Measurements from ENCODE around the gene STRN.

STRN gene

GRCh38 chr2:36975306-36975705 is 9.0 kb upstream of the STRN start:
- ChIA-PET CTCF (interaction anchor here (0.7 kb wide), 1 partner anchor 8 kb away, joined by 3 read pairs; no protein-coding TSS in a partner anchor), POLR2A (no interaction called here)
- TF ChIP-seq ZNF384 (IDR thresholded peaks at IDR 0.05) (no peak), FOXK2 (IDR thresholded peaks at IDR 0.05) (no peak), TARDBP (IDR thresholded peaks at IDR 0.05) (no peak), LEF1 (IDR thresholded peaks at IDR 0.05; ENCODE audit: borderline replicate concordance) (no peak), HDGF (IDR thresholded peaks at IDR 0.05; ENCODE audit: borderline replicate concordance) (no peak), BHLHE40 (IDR thresholded peaks at IDR 0.05; ENCODE audit: borderline replicate concordance) (no peak), CTBP1 (IDR thresholded peaks at IDR 0.05; ENCODE audit: borderline replicate concordance) (no peak), L3MBTL2 (conservative IDR thresholded peaks at IDR 0.05) (no peak), NFRKB (IDR thresholded peaks at IDR 0.05) (no peak), SUZ12 (IDR thresholded peaks at IDR 0.05) (no peak), SP1 (IDR thresholded peaks at IDR 0.05) (no peak)
- DNase-seq (ENCODE audit: extremely low spot score): no peak

- no peak for TF ChIP-seq SP1 (IDR thresholded peaks at IDR 0.05)
- TF ChIP-seq FOXA1 (IDR thresholded peaks at IDR 0.05): no peak
- CTCF ChIA-PET: no interaction called here
Measured at GRCh38 chr2:36973320-36973719, 7.0 kb upstream of the STRN start.

GRCh38 chr2:36971990-36972389 is 5.7 kb upstream of the STRN start:
- no peak for DNase-seq (ENCODE audit: extremely low spot score)
- ChIA-PET CTCF (no interaction called here), POLR2A (no interaction called here)
- TF ChIP-seq PKNOX1 (IDR thresholded peaks at IDR 0.05) (peak; percentile 30; the same call in 1 of the 2 replicates), BHLHE40 (IDR thresholded peaks at IDR 0.05; ENCODE audit: borderline replicate concordance) (no peak)

More at GRCh38 chr2:36973320-36973719, 7.0 kb upstream of the STRN start:
- POLR2A ChIA-PET: no interaction called here
- no peak for DNase-seq (ENCODE audit: extremely low spot score)

GRCh38 chr2:36967236-36967876 is 1.0 kb upstream of the STRN start:
- ChIA-PET CTCF (interaction anchor here (0.6 kb wide), 1 partner anchor 8 kb away, joined by 3 read pairs; no protein-coding TSS in a partner anchor), POLR2A (interaction anchor here (0.8 to 1.8 kb wide), 2 partner anchors 16 to 113 kb away, joined by 3 to 6 read pairs; no protein-coding TSS in a partner anchor)
- no peak for TF ChIP-seq CTBP1 (IDR thresholded peaks at IDR 0.05; ENCODE audit: borderline replicate concordance)
- peak; percentile 33; the same call in 1 of the 2 replicates for TF ChIP-seq L3MBTL2 (conservative IDR thresholded peaks at IDR 0.05)
- no peak for DNase-seq (ENCODE audit: extremely low spot score)

- peak; percentile 57 for DNase-seq (ENCODE audit: extremely low spot score)
- no peak for TF ChIP-seq L3MBTL2 (conservative IDR thresholded peaks at IDR 0.05)
- TF ChIP-seq HDGF (IDR thresholded peaks at IDR 0.05; ENCODE audit: borderline replicate concordance): no peak
- no peak for TF ChIP-seq FOXK2 (IDR thresholded peaks at IDR 0.05)
- TF ChIP-seq NFRKB (IDR thresholded peaks at IDR 0.05): no peak
- no peak for TF ChIP-seq ZNF384 (IDR thresholded peaks at IDR 0.05)
- POLR2A ChIA-PET: interaction anchor here (1.0 to 1.8 kb wide), 3 partner anchors 15 to 21 kb away, joined by 3 to 6 read pairs (median 3); no protein-coding TSS in a partner anchor
- CTCF ChIA-PET: no interaction called here
Measured at GRCh38 chr2:36965751-36966369, 476 bp downstream of the STRN start.

- no peak for TF ChIP-seq ZNF384 (IDR thresholded peaks at IDR 0.05)
- no peak for TF ChIP-seq HDGF (IDR thresholded peaks at IDR 0.05; ENCODE audit: borderline replicate concordance)
- no peak for TF ChIP-seq CTBP1 (IDR thresholded peaks at IDR 0.05; ENCODE audit: borderline replicate concordance)
- no peak for TF ChIP-seq FOXM1 (IDR thresholded peaks at IDR 0.05; ENCODE audit: borderline replicate concordance)
- TF ChIP-seq ARNT (IDR thresholded peaks at IDR 0.05): no peak
- TF ChIP-seq LEF1 (IDR thresholded peaks at IDR 0.05; ENCODE audit: borderline replicate concordance): no peak
- TF ChIP-seq TARDBP (IDR thresholded peaks at IDR 0.05): no peak
- no peak for TF ChIP-seq FOXK2 (IDR thresholded peaks at IDR 0.05)
- TF ChIP-seq SP1 (IDR thresholded peaks at IDR 0.05): no peak
- no peak for TF ChIP-seq SUZ12 (IDR thresholded peaks at IDR 0.05)
- ChIA-PET CTCF (no interaction called here), POLR2A (no interaction called here)
- no peak for DNase-seq (ENCODE audit: extremely low spot score)
Measured at GRCh38 chr2:36965206-36965605, 1.1 kb downstream of the STRN start.

- POLR2A ChIA-PET: no interaction called here
- DNase-seq (ENCODE audit: extremely low spot score): no peak
- CTCF ChIA-PET: no interaction called here
- TF ChIP-seq FOXA1 (IDR thresholded peaks at IDR 0.05) (no peak), SUZ12 (IDR thresholded peaks at IDR 0.05) (no peak), ZNF384 (IDR thresholded peaks at IDR 0.05) (no peak), NFRKB (IDR thresholded peaks at IDR 0.05) (no peak), TARDBP (IDR thresholded peaks at IDR 0.05) (no peak), FOXK2 (IDR thresholded peaks at IDR 0.05) (no peak), L3MBTL2 (conservative IDR thresholded peaks at IDR 0.05) (no peak), ELF4 (IDR thresholded peaks at IDR 0.05) (no peak), BHLHE40 (IDR thresholded peaks at IDR 0.05; ENCODE audit: borderline replicate concordance) (no peak), PKNOX1 (IDR thresholded peaks at IDR 0.05) (no peak), HDGF (IDR thresholded peaks at IDR 0.05; ENCODE audit: borderline replicate concordance) (no peak)
Measured at GRCh38 chr2:36964496-36965058, 1.8 kb downstream of the STRN start.
